Measurements from ENCODE around the gene DCST1.

DCST1 gene

GRCh38 chr1:155079487-155080311 lies 46.1 kb downstream of the DCST1 start:
- no peak for DNase-seq (ENCODE audit: low read depth)
- TF ChIP-seq CTCF (IDR thresholded peaks at IDR 0.05; ENCODE audit: low read depth, low read length, missing control alignments) = no peak
- H3K4me3 ChIP-seq (ENCODE audit: low read depth, low read length) = no peak overlapping the region

GRCh38 chr1:155080312-155081228 lies 46.9 kb downstream of the DCST1 start:
- DNase-seq (ENCODE audit: low read depth) = no peak

GRCh38 chr1:155081472-155082300 lies 48.1 kb downstream of the DCST1 start:
- no peak for TF ChIP-seq CTCF (IDR thresholded peaks at IDR 0.05; ENCODE audit: low read depth, low read length, missing control alignments)
- DNase-seq (ENCODE audit: low read depth) = no peak
- H3K4me3 ChIP-seq (ENCODE audit: low read depth, low read length) = no peak overlapping the region

More at GRCh38 chr1:155080312-155081228, 46.9 kb downstream of the DCST1 start:
- no peak for TF ChIP-seq CTCF (IDR thresholded peaks at IDR 0.05; ENCODE audit: low read depth, low read length, missing control alignments)
- no peak overlapping the region for H3K4me3 ChIP-seq (ENCODE audit: low read depth, low read length)

- no peak overlapping the region for H3K4me3 ChIP-seq (ENCODE audit: low read depth, low read length)
- TF ChIP-seq CTCF (IDR thresholded peaks at IDR 0.05; ENCODE audit: low read depth, low read length, missing control alignments) = no peak
- DNase-seq (ENCODE audit: low read depth) = no peak
These were observed 48.9 kb downstream of the DCST1 start for GRCh38 chr1:155082301-155083051.

GRCh38 chr1:155083052-155083541 lies 49.5 kb downstream of the DCST1 start:
- DNase-seq (ENCODE audit: low read depth) = no peak
- H3K4me3 ChIP-seq (ENCODE audit: low read depth, low read length) = no peak overlapping the region
- no peak for TF ChIP-seq CTCF (IDR thresholded peaks at IDR 0.05; ENCODE audit: low read depth, low read length, missing control alignments)

Measured in GM12864 (cell line).